ENCODE data around the gene PIMREG.
"Not testable (repeated sequence)": the region's sequence is repeated elsewhere in the genome, so short reads cannot be mapped to it uniquely, and the experiment has no call there.

The PIMREG gene

GRCh38 chr17:6479622-6480302, 35.5 kb downstream of the PIMREG start:
- DNase-seq, result no peak

GRCh38 chr17:6480303-6480675, 36.0 kb downstream of the PIMREG start:
- DNase-seq, result no peak

GRCh38 chr17:6482105-6482455, 37.8 kb downstream of the PIMREG start:
- DNase-seq, result no peak

- DNase-seq, result not testable (repeated sequence)
Measured at GRCh38 chr17:6482796-6483195, 38.5 kb downstream of the PIMREG start.

GRCh38 chr17:6483507-6483906, 39.3 kb downstream of the PIMREG start:
- DNase-seq, result no peak

- DNase-seq, result no peak
Measured at GRCh38 chr17:6485646-6486412, 41.6 kb downstream of the PIMREG start.

GRCh38 chr17:6487251-6488007, 43.2 kb downstream of the PIMREG start:
- DNase-seq, result no peak

- no peak for DNase-seq
Measured at GRCh38 chr17:6488008-6488539, 43.8 kb downstream of the PIMREG start.

- no peak for DNase-seq
Measured at GRCh38 chr17:6489016-6489550, 44.8 kb downstream of the PIMREG start.

- no peak for DNase-seq
Measured at GRCh38 chr17:6491071-6491700, 46.9 kb downstream of the PIMREG start.

- DNase-seq, result no peak
Measured at GRCh38 chr17:6492892-6493674, 48.8 kb downstream of the PIMREG start.

- DNase-seq, result no peak
Measured at GRCh38 chr17:6494239-6494941, 50.1 kb downstream of the PIMREG start.

GRCh38 chr17:6495450-6496115, 51.3 kb downstream of the PIMREG start:
- DNase-seq, result no peak

- DNase-seq, result peak; percentile 51 to 78 (median 71)
Measured at GRCh38 chr17:6496116-6496481, 51.8 kb downstream of the PIMREG start.

GRCh38 chr17:6496640-6497441, 52.6 kb downstream of the PIMREG start:
- peak; percentile 26 to 59 (median 56) for DNase-seq

- no peak for DNase-seq
Measured at GRCh38 chr17:6497496-6498221, 53.4 kb downstream of the PIMREG start.

- no peak for DNase-seq
Measured at GRCh38 chr17:6498356-6498755, 54.1 kb downstream of the PIMREG start.

GRCh38 chr17:6498901-6499540, 54.8 kb downstream of the PIMREG start:
- DNase-seq, result no peak
